ENCODE data around the gene CDKN2AIPNL. TPM values are rescaled to one million over a fixed set of nuclear protein-coding genes. Genes with fewer than 3 reads are reported as not detected.

Gene CDKN2AIPNL
- total RNA-seq, 1 experiment from 2014 or later: 43.6 TPM

DNA sequence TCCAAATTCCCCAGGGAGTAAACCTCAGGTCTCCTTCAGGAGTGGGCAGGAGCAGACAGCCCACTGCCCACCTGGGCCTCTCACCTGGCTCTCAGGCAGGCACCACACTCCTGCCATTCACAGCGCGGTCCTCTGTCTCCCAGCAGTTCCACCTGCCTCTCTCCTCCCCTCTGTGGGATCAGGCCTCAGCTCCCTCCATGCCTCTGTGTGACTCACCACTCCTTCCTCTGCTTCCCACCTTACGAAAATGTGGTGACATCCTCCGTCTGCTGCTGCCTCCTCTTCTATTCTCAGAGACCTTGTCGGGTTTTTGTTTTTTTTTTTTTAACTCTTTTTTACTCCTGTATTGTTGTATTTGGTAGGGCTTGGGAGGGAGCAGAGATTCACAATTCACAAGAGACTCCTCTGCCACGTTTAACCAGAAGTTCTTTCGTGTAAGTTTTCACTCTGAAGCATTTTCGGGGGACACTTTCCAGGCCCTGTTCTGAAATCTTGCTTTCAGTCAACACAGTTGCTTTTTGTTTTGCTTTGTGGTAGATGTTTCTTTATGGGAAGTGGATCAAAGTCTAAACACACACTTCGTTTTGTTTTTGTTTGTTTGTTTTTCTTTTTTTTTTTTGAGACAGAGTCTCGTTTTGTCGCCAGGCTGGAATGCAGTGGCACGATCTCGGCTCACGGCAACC lies 21.1 kb upstream of the CDKN2AIPNL start:
- no TSS peak for BruUV-seq (replicated peaks)
- in situ Hi-C loops (cut with HindIII; ENCODE audit: low pct_unique_long_range_greater_than_20kb, low sequenced_read_pairs): no loop called here
- Histone ChIP-seq H3K36me3 (ENCODE audit: control insufficient read depth, insufficient read depth, low read length) (no peaks in the 10 kb centered on the region), H3K4me3 (ENCODE audit: low read depth in 2 of 2, low read length in 2 of 2) (no peak overlapping the region), H3K9me3 (ENCODE audit: control insufficient read depth, insufficient read depth, low read depth, low read length) (no peaks in the 10 kb centered on the region), H3K27me3 (ENCODE audit: control insufficient read depth, insufficient read depth, low read length) (no peaks in the 10 kb centered on the region), H3K4me1 (ENCODE audit: control insufficient read depth, insufficient read depth, low read length) (peaks cover 23% of the 10 kb centered on the region), H3K27ac (ENCODE audit: low read length) (0 out of 2 replicates have a peak overlapping the region, but pooled peaks have one; percentile 7)
- DNase-seq (ENCODE audit: low read depth, low spot score) (no peak), ATAC-seq (no peak)
- intact Hi-C loops (cut with micrococcal nuclease; ENCODE audit: unreplicated experiment): no loop called here
- no peak for TF ChIP-seq POLR2AphosphoS5 (IDR thresholded peaks at IDR 0.05; ENCODE audit: low read depth, low read length)
- TF ChIP-seq SIN3A (IDR thresholded peaks at IDR 0.05; ENCODE audit: borderline replicate concordance, insufficient read depth, low read depth, low read length): no peak
- TF ChIP-seq, protein P1, sequence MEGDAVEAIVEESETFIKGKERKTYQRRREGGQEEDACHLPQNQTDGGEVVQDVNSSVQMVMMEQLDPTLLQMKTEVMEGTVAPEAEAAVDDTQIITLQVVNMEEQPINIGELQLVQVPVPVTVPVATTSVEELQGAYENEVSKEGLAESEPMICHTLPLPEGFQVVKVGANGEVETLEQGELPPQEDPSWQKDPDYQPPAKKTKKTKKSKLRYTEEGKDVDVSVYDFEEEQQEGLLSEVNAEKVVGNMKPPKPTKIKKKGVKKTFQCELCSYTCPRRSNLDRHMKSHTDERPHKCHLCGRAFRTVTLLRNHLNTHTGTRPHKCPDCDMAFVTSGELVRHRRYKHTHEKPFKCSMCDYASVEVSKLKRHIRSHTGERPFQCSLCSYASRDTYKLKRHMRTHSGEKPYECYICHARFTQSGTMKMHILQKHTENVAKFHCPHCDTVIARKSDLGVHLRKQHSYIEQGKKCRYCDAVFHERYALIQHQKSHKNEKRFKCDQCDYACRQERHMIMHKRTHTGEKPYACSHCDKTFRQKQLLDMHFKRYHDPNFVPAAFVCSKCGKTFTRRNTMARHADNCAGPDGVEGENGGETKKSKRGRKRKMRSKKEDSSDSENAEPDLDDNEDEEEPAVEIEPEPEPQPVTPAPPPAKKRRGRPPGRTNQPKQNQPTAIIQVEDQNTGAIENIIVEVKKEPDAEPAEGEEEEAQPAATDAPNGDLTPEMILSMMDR (IDR thresholded peaks at IDR 0.05): no peak
- TF ChIP-seq TCF7L2 (IDR thresholded peaks at IDR 0.05; ENCODE audit: low read depth, low read length): no peak
- ChIA-PET CTCF (interaction anchor here (0.7 kb wide), 2 partner anchors 15 to 78 kb away, joined by 5 to 7 read pairs; no protein-coding TSS in a partner anchor), POLR2A (no interaction called here)

DNA sequence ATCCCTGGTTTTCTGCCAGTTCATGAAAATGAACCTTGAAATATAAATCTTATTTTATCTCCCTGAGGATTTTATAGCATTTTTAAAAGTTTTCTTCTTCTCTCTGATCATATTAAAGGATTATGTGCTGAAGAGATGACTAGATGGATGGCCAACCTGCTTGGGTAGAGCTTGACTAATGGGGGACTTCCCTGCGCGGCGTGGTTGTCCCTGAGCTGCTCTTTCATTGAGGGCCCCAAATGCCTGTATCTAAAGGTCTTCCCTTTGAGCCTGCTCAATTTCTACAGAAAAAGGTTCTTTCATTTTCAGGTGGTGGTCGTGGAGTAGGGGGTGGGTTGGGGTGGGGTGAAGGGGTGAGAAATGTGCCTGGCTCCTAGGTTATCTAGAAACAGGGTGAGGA lies 20.5 kb upstream of the CDKN2AIPNL start:
- intact Hi-C loops (cut with micrococcal nuclease; ENCODE audit: unreplicated experiment): no loop called here
- CTCF ChIA-PET: interaction anchor here (0.5 to 0.7 kb wide), 2 partner anchors 51 to 79 kb away, joined by 5 to 8 read pairs; no protein-coding TSS in a partner anchor
- Histone ChIP-seq H3K27me3 (ENCODE audit: control insufficient read depth, insufficient read depth, low read length) (no peaks in the 10 kb centered on the region), H3K9me3 (ENCODE audit: control insufficient read depth, insufficient read depth, low read depth, low read length) (no peaks in the 10 kb centered on the region), H3K4me1 (ENCODE audit: control insufficient read depth, insufficient read depth, low read length) (peaks cover 18% of the 10 kb centered on the region), H3K27ac (ENCODE audit: low read length) (no peak overlapping the region), H3K4me3 (ENCODE audit: low read depth in 2 of 2, low read length in 2 of 2) (no peak overlapping the region), H3K36me3 (ENCODE audit: control insufficient read depth, insufficient read depth, low read length) (no peaks in the 10 kb centered on the region)
- TF ChIP-seq, protein P1 (IDR thresholded peaks at IDR 0.05): no peak
- DNase-seq (ENCODE audit: low read depth, low spot score) (no peak), ATAC-seq (no peak)
- no TSS peak for BruUV-seq (replicated peaks)
- POLR2A ChIA-PET: interaction anchor here (0.6 kb wide), 1 partner anchor 40 kb away, joined by 3 read pairs; no protein-coding TSS in a partner anchor
- in situ Hi-C loops (cut with HindIII; ENCODE audit: low pct_unique_long_range_greater_than_20kb, low sequenced_read_pairs): no loop called here

DNA sequence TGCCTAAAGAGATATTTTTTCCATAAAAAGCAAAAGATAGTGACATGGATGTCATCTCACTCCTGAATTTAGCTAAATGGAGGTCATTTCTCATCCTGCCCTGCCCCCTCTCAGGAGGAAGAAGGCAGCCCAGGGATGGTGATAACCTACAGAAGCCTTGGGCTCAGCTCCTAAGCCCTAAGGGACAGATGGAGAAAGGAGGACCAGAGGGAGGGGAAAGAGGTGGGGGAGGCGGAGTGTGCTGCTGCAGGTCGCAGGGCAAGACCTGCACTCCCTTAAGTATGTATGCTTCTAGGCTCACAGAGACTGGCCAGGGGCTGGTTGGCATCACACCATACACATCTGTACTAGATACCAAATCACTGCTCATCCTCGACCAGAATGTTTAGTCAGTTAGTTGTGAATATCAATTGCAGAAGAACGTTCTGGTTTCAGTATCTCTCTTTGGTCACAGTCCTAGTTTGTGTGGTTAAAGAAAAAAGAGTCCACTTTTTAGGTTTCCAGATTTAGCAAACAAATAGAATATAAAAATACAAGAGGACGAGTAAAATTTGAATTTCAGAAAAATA lies 18.4 kb upstream of the CDKN2AIPNL start:
- ChIA-PET CTCF (no interaction called here), POLR2A (no interaction called here)
- peaks cover 7% of the 10 kb centered on the region for H3K4me1 ChIP-seq (ENCODE audit: control insufficient read depth, insufficient read depth, low read length)
- TF ChIP-seq, protein P2, sequence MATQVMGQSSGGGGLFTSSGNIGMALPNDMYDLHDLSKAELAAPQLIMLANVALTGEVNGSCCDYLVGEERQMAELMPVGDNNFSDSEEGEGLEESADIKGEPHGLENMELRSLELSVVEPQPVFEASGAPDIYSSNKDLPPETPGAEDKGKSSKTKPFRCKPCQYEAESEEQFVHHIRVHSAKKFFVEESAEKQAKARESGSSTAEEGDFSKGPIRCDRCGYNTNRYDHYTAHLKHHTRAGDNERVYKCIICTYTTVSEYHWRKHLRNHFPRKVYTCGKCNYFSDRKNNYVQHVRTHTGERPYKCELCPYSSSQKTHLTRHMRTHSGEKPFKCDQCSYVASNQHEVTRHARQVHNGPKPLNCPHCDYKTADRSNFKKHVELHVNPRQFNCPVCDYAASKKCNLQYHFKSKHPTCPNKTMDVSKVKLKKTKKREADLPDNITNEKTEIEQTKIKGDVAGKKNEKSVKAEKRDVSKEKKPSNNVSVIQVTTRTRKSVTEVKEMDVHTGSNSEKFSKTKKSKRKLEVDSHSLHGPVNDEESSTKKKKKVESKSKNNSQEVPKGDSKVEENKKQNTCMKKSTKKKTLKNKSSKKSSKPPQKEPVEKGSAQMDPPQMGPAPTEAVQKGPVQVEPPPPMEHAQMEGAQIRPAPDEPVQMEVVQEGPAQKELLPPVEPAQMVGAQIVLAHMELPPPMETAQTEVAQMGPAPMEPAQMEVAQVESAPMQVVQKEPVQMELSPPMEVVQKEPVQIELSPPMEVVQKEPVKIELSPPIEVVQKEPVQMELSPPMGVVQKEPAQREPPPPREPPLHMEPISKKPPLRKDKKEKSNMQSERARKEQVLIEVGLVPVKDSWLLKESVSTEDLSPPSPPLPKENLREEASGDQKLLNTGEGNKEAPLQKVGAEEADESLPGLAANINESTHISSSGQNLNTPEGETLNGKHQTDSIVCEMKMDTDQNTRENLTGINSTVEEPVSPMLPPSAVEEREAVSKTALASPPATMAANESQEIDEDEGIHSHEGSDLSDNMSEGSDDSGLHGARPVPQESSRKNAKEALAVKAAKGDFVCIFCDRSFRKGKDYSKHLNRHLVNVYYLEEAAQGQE (IDR thresholded peaks at IDR 0.05; ENCODE audit: insufficient read depth in 1 of 2, low read depth in 2 of 2, low read length in 1 of 2): no peak
- no peak for TF ChIP-seq POLR2AphosphoS5 (IDR thresholded peaks at IDR 0.05; ENCODE audit: low read depth, low read length)
- no peak for TF ChIP-seq TCF7L2 (IDR thresholded peaks at IDR 0.05; ENCODE audit: low read depth, low read length)
- TF ChIP-seq, protein P1 (IDR thresholded peaks at IDR 0.05): no peak
- TF ChIP-seq SIN3A (IDR thresholded peaks at IDR 0.05; ENCODE audit: borderline replicate concordance, insufficient read depth, low read depth, low read length): no peak
- intact Hi-C loops (cut with micrococcal nuclease; ENCODE audit: unreplicated experiment): no loop called here
- H3K4me3 ChIP-seq (ENCODE audit: low read depth in 2 of 2, low read length in 2 of 2): no peak overlapping the region
- no peak overlapping the region for H3K27ac ChIP-seq (ENCODE audit: low read length)
- no peaks in the 10 kb centered on the region for H3K36me3 ChIP-seq (ENCODE audit: control insufficient read depth, insufficient read depth, low read length)
- ATAC-seq (no peak), DNase-seq (ENCODE audit: low read depth, low spot score) (no peak)
- H3K27me3 ChIP-seq (ENCODE audit: control insufficient read depth, insufficient read depth, low read length): no peaks in the 10 kb centered on the region
- in situ Hi-C loops (cut with HindIII; ENCODE audit: low pct_unique_long_range_greater_than_20kb, low sequenced_read_pairs): no loop called here
- no peaks in the 10 kb centered on the region for H3K9me3 ChIP-seq (ENCODE audit: control insufficient read depth, insufficient read depth, low read depth, low read length)
- no TSS peak for BruUV-seq (replicated peaks)

All from Panc1 (cell line).